PC-9 (cell line): ENCODE data around the gene AGBL4. TPM values are rescaled to one million over a fixed set of nuclear protein-coding genes. Genes with fewer than 3 reads are reported as not detected.
"Not testable (repeated sequence)": the region's sequence is repeated elsewhere in the genome, so short reads cannot be mapped to it uniquely, and the experiment has no call there.

Experiments
- BruUV-seq: library from RNA; stranded (reverse); fragments of 400-500 nt; replicated peaks from 2 replicates; lab custom pipeline; 2021; lab: Mats Ljungman, UMichigan
- CTCF ChIA-PET: fragments of 300-600 bp; sonication (Branson Sonifier 250); formaldehyde crosslinking; loops from one replicate; lab custom pipeline; 2022; ENCODE audit warnings: antibody characterized with exemption; lab: Charles Lee
- POLR2A ChIA-PET: fragments of 300-600 bp; sonication (Branson Sonifier 250); formaldehyde crosslinking; loops from one replicate; lab custom pipeline; 2022; ENCODE audit warnings: antibody characterized with exemption; ENCODE audit not compliant: unreplicated experiment; lab: Charles Lee
- DNase-seq, 2 experiments: peaks; one replicate each; pipeline versions ENCODE4 v3.0.0 to v3.0.0-alpha.2; 2015 to 2022; ENCODE audit warnings: mixed read lengths in 1 of 2
- H2AFZ ChIP-seq: fragments of 200-600 bp; sonication (generic); 2 replicates; pipeline ENCODE4 v1.8.1; 2017; ENCODE audit warnings: antibody characterized with exemption
- H3F3A ChIP-seq: fragments of 200-600 bp; sonication (generic); 2 replicates; pipeline ENCODE4 v1.8.1; 2017; ENCODE audit warnings: antibody characterized with exemption, mild to moderate bottlenecking, low read depth; ENCODE audit not compliant: insufficient read depth
- H3K27ac ChIP-seq: fragments of 200-600 bp; sonication (generic); 2 replicates; pipeline ENCODE4 v1.6.1; 2016; ENCODE audit warnings: mixed run types
- H3K27me3 ChIP-seq: fragments of 200-600 bp; sonication (generic); 2 replicates; pipeline ENCODE4 v1.6.1; 2016; ENCODE audit warnings: low read depth, mixed run types; ENCODE audit not compliant: insufficient read depth
- H3K36me3 ChIP-seq: fragments of 200-600 bp; sonication (generic); 2 replicates; pipeline ENCODE4 v1.6.1; 2016; ENCODE audit warnings: low read depth, mixed run types
- H3K4me1 ChIP-seq: fragments of 200-600 bp; sonication (generic); replicated peaks from 2 replicates; pipeline ENCODE4 v1.6.1; 2016; ENCODE audit warnings: mixed run types; ENCODE audit not compliant: insufficient read depth
- H3K4me2 ChIP-seq: fragments of 200-600 bp; sonication (generic); 2 replicates; pipeline ENCODE4 v1.6.1; 2017; ENCODE audit warnings: mixed run types
- H3K4me3 ChIP-seq: fragments of 200-600 bp; sonication (generic); 2 replicates; pipeline ENCODE4 v1.6.1; 2016; ENCODE audit warnings: mixed run types
- H3K79me2 ChIP-seq: fragments of 200-600 bp; sonication (generic); 2 replicates; pipeline ENCODE4 v1.6.1; 2017; ENCODE audit warnings: low read depth, mixed run types
- H3K9me2 ChIP-seq: fragments of 200-600 bp; sonication (generic); 2 replicates; pipeline ENCODE4 v1.8.1; 2017; ENCODE audit warnings: mild to moderate bottlenecking; ENCODE audit not compliant: insufficient read depth
- H3K9me3 ChIP-seq: fragments of 200-600 bp; sonication (generic); 2 replicates; pipeline ENCODE4 v1.8.1; 2016; ENCODE audit warnings: low read depth; ENCODE audit not compliant: insufficient read depth
- H4K20me1 ChIP-seq: fragments of 200-600 bp; sonication (generic); 2 replicates; pipeline ENCODE4 v1.8.1; 2017; ENCODE audit not compliant: insufficient read depth
- EZH2 ChIP-seq: fragments of 200-600 bp; sonication (generic); IDR thresholded peaks from 2 replicates; pipeline ENCODE4 v1.8.0; 2017; ENCODE audit warnings: antibody characterized with exemption, low read depth
- intact Hi-C: fragments of 100-400 bp; cut with micrococcal nuclease; formaldehyde crosslinking; loops from one replicate; pipeline ENCODE4 v1.10.0; 2022; ENCODE audit not compliant: unreplicated experiment
- total RNA-seq: library from RNA; stranded (reverse); gene quantifications from 2 replicates; pipeline ENCODE4 v1.2.3, GENCODE V29; 2021
- TF ChIP-seq, protein P1 (sequence below): fragments of 200-600 bp; sonication (generic); conservative IDR thresholded peaks from 2 replicates; pipeline ENCODE4 v1.6.1; 2017; ENCODE audit warnings: mixed run types, antibody characterized with exemption, mild to moderate bottlenecking, moderate library complexity

Gene AGBL4
- total RNA-seq, 1 experiment from 2014 or later = not detected

DNA sequence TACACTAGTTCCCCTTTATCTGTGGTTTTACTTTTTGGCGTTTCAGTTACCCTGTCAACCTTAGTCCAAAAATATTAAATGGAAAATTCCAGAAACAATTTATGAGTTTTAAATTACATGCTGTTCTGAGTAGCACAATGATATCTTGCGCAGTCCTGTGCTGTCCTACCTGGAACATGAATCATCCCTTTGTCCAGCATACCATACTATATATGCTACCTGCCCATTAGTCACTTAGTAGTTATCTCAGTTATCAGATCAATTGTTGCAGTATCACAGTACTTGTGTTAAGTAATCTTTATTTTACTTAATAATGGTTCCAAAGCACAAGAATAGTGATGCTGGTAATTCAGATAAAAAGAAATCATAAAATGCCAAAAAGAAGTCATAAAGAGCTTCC, 52.7 kb downstream of the AGBL4 start:
- no peak for DNase-seq
- TF ChIP-seq, protein P1, sequence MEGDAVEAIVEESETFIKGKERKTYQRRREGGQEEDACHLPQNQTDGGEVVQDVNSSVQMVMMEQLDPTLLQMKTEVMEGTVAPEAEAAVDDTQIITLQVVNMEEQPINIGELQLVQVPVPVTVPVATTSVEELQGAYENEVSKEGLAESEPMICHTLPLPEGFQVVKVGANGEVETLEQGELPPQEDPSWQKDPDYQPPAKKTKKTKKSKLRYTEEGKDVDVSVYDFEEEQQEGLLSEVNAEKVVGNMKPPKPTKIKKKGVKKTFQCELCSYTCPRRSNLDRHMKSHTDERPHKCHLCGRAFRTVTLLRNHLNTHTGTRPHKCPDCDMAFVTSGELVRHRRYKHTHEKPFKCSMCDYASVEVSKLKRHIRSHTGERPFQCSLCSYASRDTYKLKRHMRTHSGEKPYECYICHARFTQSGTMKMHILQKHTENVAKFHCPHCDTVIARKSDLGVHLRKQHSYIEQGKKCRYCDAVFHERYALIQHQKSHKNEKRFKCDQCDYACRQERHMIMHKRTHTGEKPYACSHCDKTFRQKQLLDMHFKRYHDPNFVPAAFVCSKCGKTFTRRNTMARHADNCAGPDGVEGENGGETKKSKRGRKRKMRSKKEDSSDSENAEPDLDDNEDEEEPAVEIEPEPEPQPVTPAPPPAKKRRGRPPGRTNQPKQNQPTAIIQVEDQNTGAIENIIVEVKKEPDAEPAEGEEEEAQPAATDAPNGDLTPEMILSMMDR = no peak
- no peak for TF ChIP-seq EZH2
- ChIA-PET CTCF (no interaction called here), POLR2A (no interaction called here)
- no peaks in the 10 kb centered on the region for H3F3A ChIP-seq
- no peaks in the 10 kb centered on the region for H3K4me1 ChIP-seq
- no peak overlapping the region for H3K4me2 ChIP-seq
- BruUV-seq = no TSS peak
- H3K4me3 ChIP-seq = no peak overlapping the region
- H3K27me3 ChIP-seq = no peaks in the 10 kb centered on the region
- H3K9me2 ChIP-seq = no peaks in the 10 kb centered on the region
- intact Hi-C loops = no loop called here
- no peaks in the 10 kb centered on the region for H3K9me3 ChIP-seq
- H3K79me2 ChIP-seq = no peaks in the 10 kb centered on the region
- peaks cover 9% of the 10 kb centered on the region; the same call in 1 of the 2 replicates for H4K20me1 ChIP-seq
- no peaks in the 10 kb centered on the region for H3K36me3 ChIP-seq
- no peak overlapping the region for H2AFZ ChIP-seq
- H3K27ac ChIP-seq = no peak overlapping the region

DNA sequence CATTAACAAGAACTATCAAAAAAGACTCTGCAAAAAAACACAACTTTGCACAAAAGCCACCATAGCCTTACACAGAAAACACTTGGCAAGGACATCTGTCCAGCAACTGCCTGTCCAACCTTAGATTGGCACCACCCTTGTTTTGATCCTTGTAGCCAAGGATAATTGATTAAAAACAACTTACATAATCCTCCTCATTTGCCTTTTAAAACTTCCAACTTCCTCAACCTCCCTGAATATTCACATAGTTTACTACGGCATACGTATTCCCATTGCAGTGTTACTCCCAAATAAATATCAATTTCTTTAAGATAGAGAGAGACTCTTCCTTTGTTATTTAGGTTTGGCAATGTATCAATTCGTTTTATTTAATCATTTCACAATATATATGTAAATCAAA, 72.4 kb downstream of the AGBL4 start:
- no peaks in the 10 kb centered on the region for H3K27me3 ChIP-seq
- H3K4me1 ChIP-seq = no peaks in the 10 kb centered on the region
- no peak overlapping the region for H3K4me2 ChIP-seq
- TF ChIP-seq EZH2 = no peak
- TF ChIP-seq, protein P1 = no peak
- H3K4me3 ChIP-seq = no peak overlapping the region
- no peaks in the 10 kb centered on the region for H3K9me2 ChIP-seq
- ChIA-PET POLR2A (no interaction called here), CTCF (no interaction called here)
- no peaks in the 10 kb centered on the region for H3K36me3 ChIP-seq
- no peak overlapping the region for H3K27ac ChIP-seq
- no peaks in the 10 kb centered on the region for H3K79me2 ChIP-seq
- H4K20me1 ChIP-seq = no peaks in the 10 kb centered on the region
- H2AFZ ChIP-seq = no peak overlapping the region
- H3F3A ChIP-seq = no peaks in the 10 kb centered on the region; the same call in 1 of the 2 replicates
- no peak for DNase-seq
- intact Hi-C loops = no loop called here
- no TSS peak for BruUV-seq
- H3K9me3 ChIP-seq = no peaks in the 10 kb centered on the region

DNA sequence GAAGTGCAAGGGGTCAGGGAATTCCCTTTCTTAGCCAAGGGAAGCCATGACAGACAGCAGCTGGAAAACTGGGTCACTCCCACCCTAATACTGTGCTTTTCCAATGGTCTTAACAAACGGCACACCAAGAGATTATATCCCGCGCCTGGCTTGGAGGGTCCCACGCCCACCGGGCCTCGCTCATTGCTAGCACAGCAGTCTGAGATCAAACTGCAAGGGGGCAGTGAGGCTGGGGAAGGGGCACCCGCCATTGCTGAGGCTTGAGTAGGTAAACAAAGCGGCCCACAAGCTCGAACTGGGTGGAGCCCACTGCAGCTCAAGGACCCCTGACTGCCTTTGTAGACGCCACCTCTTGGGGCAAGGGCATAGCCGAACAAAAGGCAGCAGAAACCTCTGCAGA, 108.5 kb downstream of the AGBL4 start:
- intact Hi-C loops, H2AFZ ChIP-seq, H3K4me3 ChIP-seq, H3K79me2 ChIP-seq, H3K4me1 ChIP-seq, CTCF ChIA-PET, H3K4me2 ChIP-seq, H4K20me1 ChIP-seq, H3F3A ChIP-seq, BruUV-seq, DNase-seq, H3K36me3 ChIP-seq, H3K9me3 ChIP-seq, H3K9me2 ChIP-seq, H3K27me3 ChIP-seq, POLR2A ChIA-PET, H3K27ac ChIP-seq: not testable (repeated sequence)

DNA sequence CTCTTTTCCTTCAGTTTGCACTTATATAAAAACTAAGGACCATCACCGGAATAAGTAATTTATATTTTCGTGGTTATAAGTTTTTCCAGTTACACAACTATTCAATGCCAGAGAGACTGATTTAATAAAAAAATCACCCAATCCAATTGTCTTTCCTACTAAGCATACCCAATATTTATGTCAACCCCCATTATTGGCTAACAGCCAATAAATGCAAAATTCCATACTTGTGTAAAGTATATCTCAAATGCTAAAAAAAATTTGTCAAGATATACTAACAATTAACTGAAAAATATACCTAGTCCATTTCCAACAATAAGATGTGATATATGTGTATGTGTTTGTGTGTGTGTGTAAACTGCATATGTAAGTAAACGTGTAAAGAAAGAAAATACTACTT, 117.4 kb downstream of the AGBL4 start:
- H4K20me1 ChIP-seq = no peaks in the 10 kb centered on the region
- no peak overlapping the region for H3K27ac ChIP-seq
- DNase-seq = no peak
- no peaks in the 10 kb centered on the region for H3K79me2 ChIP-seq
- H3K4me1 ChIP-seq = no peaks in the 10 kb centered on the region
- no peak overlapping the region for H3K4me3 ChIP-seq
- intact Hi-C loops = no loop called here
- no peak overlapping the region for H2AFZ ChIP-seq
- H3K36me3 ChIP-seq = no peaks in the 10 kb centered on the region
- H3K9me2 ChIP-seq = no peaks in the 10 kb centered on the region
- H3K9me3 ChIP-seq = no peaks in the 10 kb centered on the region
- ChIA-PET POLR2A (no interaction called here), CTCF (no interaction called here)
- H3F3A ChIP-seq = no peaks in the 10 kb centered on the region
- H3K27me3 ChIP-seq = no peaks in the 10 kb centered on the region
- no peak overlapping the region for H3K4me2 ChIP-seq
- no TSS peak for BruUV-seq
- TF ChIP-seq, protein P1 = no peak
- no peak for TF ChIP-seq EZH2
